Measurements from ENCODE around the gene HAPLN1.

The HAPLN1 gene

DNA sequence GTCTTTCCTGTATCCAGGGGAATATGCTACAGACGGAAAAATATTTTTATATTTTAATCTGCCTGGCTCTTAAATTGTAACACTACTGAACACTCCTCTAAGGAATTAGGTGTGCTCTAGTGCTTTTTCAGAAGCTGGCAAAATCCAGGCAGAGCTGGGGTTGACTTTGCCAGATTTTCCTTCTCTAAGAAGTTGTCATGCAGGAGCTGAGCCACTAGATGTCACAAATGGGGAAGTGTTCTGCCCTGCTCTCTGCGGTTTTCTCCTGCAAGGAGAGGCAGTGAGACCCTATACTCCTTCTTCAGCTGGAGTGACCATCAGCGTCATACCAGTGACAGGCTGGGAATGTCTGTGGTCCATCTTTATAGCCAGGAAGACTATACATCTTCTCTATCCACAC is 112.5 kb downstream of the HAPLN1 start:
- DNase-seq (ENCODE audit: low read depth, low spot score): no peak
- H3K4me3 ChIP-seq: no peak overlapping the region
- no peaks in the 10 kb centered on the region for H3K36me3 ChIP-seq (ENCODE audit: insufficient read depth, low read length)
- H3K27ac ChIP-seq: no peak overlapping the region
- H3K9me3 ChIP-seq (ENCODE audit: low read depth, low read length): no peaks in the 10 kb centered on the region
- no peak overlapping the region for H3K9ac ChIP-seq (ENCODE audit: insufficient read length)
- no peak for TF ChIP-seq EZH2 (IDR thresholded peaks at IDR 0.05)
- TF ChIP-seq POLR2AphosphoS5 (IDR thresholded peaks at IDR 0.05; ENCODE audit: borderline replicate concordance, low read depth, low read length): no peak
- no peak for TF ChIP-seq FOXP2 (optimal IDR thresholded peaks at IDR 0.05; ENCODE audit: control extremely low read depth, extremely low read length, insufficient read depth)

DNA sequence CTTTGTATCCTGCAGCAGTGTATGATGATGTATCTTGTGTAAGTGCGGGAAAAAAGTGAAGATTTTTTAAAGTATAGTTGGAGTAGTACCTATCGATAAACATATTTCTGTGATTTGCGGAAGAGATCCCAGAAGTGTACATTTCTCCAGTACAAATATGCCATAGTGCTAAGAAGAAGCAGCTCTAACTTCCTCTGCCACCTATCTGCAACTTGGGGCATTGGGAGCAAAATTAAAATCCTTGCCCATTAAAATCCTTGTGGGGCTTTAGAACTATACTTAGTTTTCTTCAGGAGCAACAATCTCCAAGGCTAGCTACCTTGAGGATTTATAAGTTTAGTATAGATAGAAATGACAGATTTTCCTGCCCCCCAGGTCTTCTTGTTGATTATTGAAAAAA is 125.4 kb downstream of the HAPLN1 start:
- Histone ChIP-seq H3K4me3 (no peak overlapping the region), H3K9ac (ENCODE audit: insufficient read length) (no peak overlapping the region), H3K36me3 (ENCODE audit: insufficient read depth, low read length) (no peaks in the 10 kb centered on the region), H3K9me3 (ENCODE audit: low read depth, low read length) (no peaks in the 10 kb centered on the region), H3K27ac (no peak overlapping the region)
- DNase-seq (ENCODE audit: low read depth, low spot score): no peak
- TF ChIP-seq FOXP2 (optimal IDR thresholded peaks at IDR 0.05; ENCODE audit: control extremely low read depth, extremely low read length, insufficient read depth) (no peak), POLR2AphosphoS5 (IDR thresholded peaks at IDR 0.05; ENCODE audit: borderline replicate concordance, low read depth, low read length) (no peak), EZH2 (IDR thresholded peaks at IDR 0.05) (no peak)

DNA sequence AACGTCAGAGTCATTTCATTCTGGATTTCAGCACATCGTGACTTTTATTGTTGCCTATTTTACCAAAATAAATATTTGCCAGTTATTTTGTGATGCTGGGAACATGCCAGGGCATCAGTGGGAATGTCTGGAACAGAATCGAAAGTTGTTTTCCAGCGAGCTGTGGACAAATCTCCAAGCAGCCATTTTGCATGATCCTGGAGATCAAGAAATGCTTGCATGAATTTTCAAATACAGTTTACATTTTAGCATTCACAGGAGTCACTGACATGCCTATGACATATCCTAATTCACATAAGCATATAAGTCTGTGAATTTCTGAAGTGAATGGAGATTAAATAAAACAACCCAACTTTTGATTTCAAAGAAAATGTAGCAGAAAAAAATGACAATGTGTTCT is 129.7 kb downstream of the HAPLN1 start:
- TF ChIP-seq EZH2 (IDR thresholded peaks at IDR 0.05): no peak
- no peak overlapping the region for H3K4me3 ChIP-seq
- no peak overlapping the region for H3K27ac ChIP-seq

DNA sequence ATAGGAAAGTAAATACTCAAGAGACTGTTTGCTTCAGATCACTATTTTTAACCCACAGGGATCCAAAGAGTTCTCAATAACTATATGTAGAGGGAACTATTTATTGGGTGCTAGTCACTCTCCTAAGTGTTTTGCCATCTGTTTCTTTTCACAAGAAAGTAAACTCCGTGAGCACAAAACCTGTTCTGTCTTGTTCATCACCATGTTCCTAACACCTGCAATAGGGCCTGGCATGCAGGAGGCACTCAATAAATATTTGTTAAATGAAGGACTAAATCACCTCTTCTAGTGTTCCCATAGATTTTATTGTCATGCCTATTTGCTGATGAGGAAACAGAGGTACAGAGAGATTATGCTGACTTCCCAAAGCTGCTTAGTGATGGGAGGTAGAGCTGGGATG is 130.9 kb downstream of the HAPLN1 start:
- Histone ChIP-seq H3K4me3 (no peak overlapping the region), H3K36me3 (ENCODE audit: insufficient read depth, low read length) (no peaks in the 10 kb centered on the region), H3K9ac (ENCODE audit: insufficient read length) (no peak overlapping the region), H3K9me3 (ENCODE audit: low read depth, low read length) (no peaks in the 10 kb centered on the region), H3K27ac (no peak overlapping the region)
- no peak for DNase-seq (ENCODE audit: low read depth, low spot score)
- no peak for TF ChIP-seq POLR2AphosphoS5 (IDR thresholded peaks at IDR 0.05; ENCODE audit: borderline replicate concordance, low read depth, low read length)
- no peak for TF ChIP-seq EZH2 (IDR thresholded peaks at IDR 0.05)

More for the DNA sequence above, 129.7 kb downstream of the HAPLN1 start:
- no peak overlapping the region for H3K9ac ChIP-seq (ENCODE audit: insufficient read length)
- H3K36me3 ChIP-seq (ENCODE audit: insufficient read depth, low read length): no peaks in the 10 kb centered on the region
- H3K9me3 ChIP-seq (ENCODE audit: low read depth, low read length): no peaks in the 10 kb centered on the region
- no peak for DNase-seq (ENCODE audit: low read depth, low spot score)

Measured in SK-N-MC (cell line).